ENCODE data around the gene MRTFA.
"Not testable (repeated sequence)": the region's sequence is repeated elsewhere in the genome, so short reads cannot be mapped to it uniquely, and the experiment has no call there.

Gene MRTFA

DNA sequence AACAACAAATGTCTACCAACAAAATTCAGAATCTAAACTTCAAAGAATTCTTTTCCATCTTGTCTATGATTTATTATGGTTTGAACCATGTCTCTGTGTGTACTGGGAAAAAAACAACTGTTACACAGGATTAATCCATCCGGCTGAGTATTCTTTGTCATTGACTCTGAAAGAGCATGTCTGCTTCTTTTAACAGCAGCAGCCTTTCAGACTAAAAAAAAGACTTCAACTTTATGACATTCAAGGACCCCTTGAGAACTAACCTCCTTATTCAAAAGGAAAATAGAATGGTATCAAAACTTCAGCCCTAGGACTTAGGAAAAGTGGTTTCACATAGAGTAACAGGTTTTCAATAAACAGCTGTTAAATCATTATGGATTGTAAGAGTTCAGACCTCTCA, 79.9 kb downstream of the MRTFA start:
- H3K4me1 ChIP-seq (ENCODE audit: control insufficient read depth in 1 of 2, insufficient read depth in 1 of 2, low read depth in 1 of 2, low read length in 1 of 2) = no peaks in the 10 kb centered on the region
- no peak overlapping the region for H3K4me3 ChIP-seq (ENCODE audit: low read depth in 1 of 2, low read length in 1 of 2)
- TF ChIP-seq, protein P1, sequence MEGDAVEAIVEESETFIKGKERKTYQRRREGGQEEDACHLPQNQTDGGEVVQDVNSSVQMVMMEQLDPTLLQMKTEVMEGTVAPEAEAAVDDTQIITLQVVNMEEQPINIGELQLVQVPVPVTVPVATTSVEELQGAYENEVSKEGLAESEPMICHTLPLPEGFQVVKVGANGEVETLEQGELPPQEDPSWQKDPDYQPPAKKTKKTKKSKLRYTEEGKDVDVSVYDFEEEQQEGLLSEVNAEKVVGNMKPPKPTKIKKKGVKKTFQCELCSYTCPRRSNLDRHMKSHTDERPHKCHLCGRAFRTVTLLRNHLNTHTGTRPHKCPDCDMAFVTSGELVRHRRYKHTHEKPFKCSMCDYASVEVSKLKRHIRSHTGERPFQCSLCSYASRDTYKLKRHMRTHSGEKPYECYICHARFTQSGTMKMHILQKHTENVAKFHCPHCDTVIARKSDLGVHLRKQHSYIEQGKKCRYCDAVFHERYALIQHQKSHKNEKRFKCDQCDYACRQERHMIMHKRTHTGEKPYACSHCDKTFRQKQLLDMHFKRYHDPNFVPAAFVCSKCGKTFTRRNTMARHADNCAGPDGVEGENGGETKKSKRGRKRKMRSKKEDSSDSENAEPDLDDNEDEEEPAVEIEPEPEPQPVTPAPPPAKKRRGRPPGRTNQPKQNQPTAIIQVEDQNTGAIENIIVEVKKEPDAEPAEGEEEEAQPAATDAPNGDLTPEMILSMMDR (IDR thresholded peaks at IDR 0.05) = no peak
- no peaks in the 10 kb centered on the region for H3K27me3 ChIP-seq
- H3K36me3 ChIP-seq = peaks cover 7% of the 10 kb centered on the region
- H3K9me3 ChIP-seq = no peaks in the 10 kb centered on the region
- no peak overlapping the region for H3K27ac ChIP-seq

DNA sequence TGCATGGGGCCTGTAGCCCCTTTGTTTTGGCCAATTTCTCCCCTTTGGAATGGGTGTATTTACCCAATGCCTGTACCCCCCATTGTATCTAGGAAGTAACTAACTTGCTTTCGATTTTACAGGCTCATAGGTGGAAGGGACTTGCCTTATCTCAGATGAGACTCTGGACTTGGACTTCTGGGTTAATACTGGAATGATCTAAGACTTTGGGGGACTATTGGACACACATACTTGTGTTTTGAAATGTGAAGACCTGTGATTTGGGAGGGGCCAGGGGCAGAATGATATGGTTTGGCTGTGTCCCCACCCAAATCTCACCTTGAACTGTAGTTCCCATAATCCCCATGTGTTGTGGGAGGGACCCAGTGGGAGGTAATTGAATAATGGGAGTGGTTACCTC, 82.5 kb downstream of the MRTFA start:
- H3K36me3 ChIP-seq = peaks cover 17% of the 10 kb centered on the region
- not testable (repeated sequence) for H3K4me1 ChIP-seq (ENCODE audit: control insufficient read depth in 1 of 2, insufficient read depth in 1 of 2, low read depth in 1 of 2, low read length in 1 of 2); H3K27ac ChIP-seq; H3K9me3 ChIP-seq; H3K4me3 ChIP-seq (ENCODE audit: low read depth in 1 of 2, low read length in 1 of 2); H3K27me3 ChIP-seq

DNA sequence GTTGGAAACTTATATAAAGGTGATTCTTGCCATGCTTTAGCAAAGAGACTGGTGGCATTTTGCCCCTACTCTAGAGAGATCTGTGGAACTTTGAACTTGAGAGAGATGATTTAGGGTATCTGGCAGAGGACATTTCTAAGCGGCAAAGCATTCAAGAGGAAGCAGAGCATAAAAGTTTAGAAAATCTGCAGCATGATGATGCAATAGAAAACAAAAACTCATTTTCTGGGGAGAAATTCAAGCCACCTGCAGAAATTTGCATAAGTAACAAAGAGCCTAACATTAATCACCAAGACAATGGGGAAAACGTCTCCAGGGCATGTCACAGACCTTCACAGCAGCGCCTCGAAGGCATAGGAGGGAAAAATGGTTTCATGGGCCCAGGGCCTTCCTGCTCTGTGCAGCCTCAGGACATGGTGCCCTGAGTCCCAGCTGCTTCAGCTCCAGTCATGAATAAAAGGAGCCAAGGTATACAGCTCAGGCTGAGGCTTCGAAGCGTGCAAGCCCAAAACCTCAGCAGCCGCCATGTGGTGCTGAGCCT, 83.4 kb downstream of the MRTFA start:
- TF ChIP-seq, protein P1 (IDR thresholded peaks at IDR 0.05) = no peak

DNA sequence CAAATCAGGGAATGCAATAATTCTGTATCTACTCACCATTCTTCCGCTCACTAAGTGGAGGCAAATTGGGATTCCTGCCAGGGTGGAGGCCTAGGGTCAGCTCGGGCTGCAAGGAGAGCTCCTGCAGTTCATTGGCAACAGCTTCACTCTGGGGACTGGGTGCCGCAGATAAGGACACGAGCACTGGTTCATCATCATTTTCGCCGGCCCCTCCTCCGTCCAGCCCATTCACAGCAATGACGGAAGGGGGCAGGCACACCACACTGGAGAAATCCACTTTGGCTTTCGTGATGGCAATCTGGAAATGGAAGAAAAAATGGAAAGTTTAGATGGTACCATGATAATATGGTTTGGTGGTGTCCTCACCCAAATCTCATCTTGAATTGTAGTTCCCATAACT, 84.4 kb downstream of the MRTFA start:
- H3K9me3 ChIP-seq = no peaks in the 10 kb centered on the region
- H3K27me3 ChIP-seq = no peaks in the 10 kb centered on the region
- H3K4me3 ChIP-seq (ENCODE audit: low read depth in 1 of 2, low read length in 1 of 2) = no peak overlapping the region
- H3K36me3 ChIP-seq = peaks cover 24% of the 10 kb centered on the region
- TF ChIP-seq, protein P1 (IDR thresholded peaks at IDR 0.05) = no peak
- no peak overlapping the region for H3K27ac ChIP-seq
- H3K4me1 ChIP-seq (ENCODE audit: control insufficient read depth in 1 of 2, insufficient read depth in 1 of 2, low read depth in 1 of 2, low read length in 1 of 2) = no peaks in the 10 kb centered on the region

More for the DNA sequence above, 83.4 kb downstream of the MRTFA start:
- H3K27me3 ChIP-seq = no peaks in the 10 kb centered on the region
- no peak overlapping the region for H3K27ac ChIP-seq
- peaks cover 24% of the 10 kb centered on the region for H3K36me3 ChIP-seq
- H3K4me1 ChIP-seq (ENCODE audit: control insufficient read depth in 1 of 2, insufficient read depth in 1 of 2, low read depth in 1 of 2, low read length in 1 of 2) = no peaks in the 10 kb centered on the region
- no peaks in the 10 kb centered on the region for H3K9me3 ChIP-seq
- H3K4me3 ChIP-seq (ENCODE audit: low read depth in 1 of 2, low read length in 1 of 2) = no peak overlapping the region

DNA sequence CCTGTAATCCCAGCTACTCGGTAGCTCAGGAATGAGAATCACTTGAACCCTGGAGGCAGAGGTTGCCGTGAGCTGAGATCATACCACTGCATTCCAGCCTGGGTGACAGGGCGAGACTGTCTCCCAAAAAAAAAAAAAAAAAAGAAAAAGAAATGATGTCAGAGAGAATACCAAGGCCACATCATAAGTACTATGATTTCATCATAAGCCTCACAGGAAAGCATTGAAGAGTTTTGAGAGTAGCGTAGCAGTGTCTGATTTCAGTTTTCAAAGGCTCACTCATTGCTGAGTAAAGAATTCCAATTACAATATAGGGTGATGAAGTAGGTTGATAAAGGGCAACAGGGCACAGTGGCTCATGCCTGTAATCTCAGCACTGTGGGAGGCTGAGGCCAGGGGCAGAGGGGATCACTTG, 88.8 kb downstream of the MRTFA start:
- H3K9me3 ChIP-seq = no peaks in the 10 kb centered on the region
- no peak overlapping the region for H3K4me3 ChIP-seq (ENCODE audit: low read depth in 1 of 2, low read length in 1 of 2)
- H3K27me3 ChIP-seq = no peaks in the 10 kb centered on the region
- no peak overlapping the region for H3K27ac ChIP-seq
- no peaks in the 10 kb centered on the region for H3K4me1 ChIP-seq (ENCODE audit: control insufficient read depth in 1 of 2, insufficient read depth in 1 of 2, low read depth in 1 of 2, low read length in 1 of 2)
- TF ChIP-seq, protein P1 (IDR thresholded peaks at IDR 0.05) = no peak
- peaks cover 38% of the 10 kb centered on the region for H3K36me3 ChIP-seq

DNA sequence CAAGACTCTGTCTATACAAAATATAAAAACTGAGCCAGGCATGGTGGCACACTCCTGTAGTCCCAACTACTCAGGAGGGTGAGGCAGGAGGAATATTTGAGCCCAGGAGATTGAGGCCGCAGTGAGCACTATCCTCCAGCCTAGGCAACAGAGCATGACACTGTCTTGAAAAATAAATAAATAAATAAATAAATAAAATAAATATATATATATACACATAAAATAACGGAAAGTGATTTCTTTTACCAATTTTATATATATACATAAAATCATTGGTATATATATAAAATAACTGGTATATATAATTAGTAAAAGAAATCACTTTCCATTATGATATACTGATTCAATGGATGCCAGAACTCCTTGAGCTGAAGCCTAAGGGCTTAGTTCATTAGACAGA, 91.8 kb downstream of the MRTFA start:
- no peak overlapping the region for H3K27ac ChIP-seq
- no peak overlapping the region for H3K4me3 ChIP-seq (ENCODE audit: low read depth in 1 of 2, low read length in 1 of 2)
- H3K4me1 ChIP-seq (ENCODE audit: control insufficient read depth in 1 of 2, insufficient read depth in 1 of 2, low read depth in 1 of 2, low read length in 1 of 2) = peaks cover 0 to 6% of the 10 kb centered on the region in 2 experiments
- H3K36me3 ChIP-seq = peaks cover 22% of the 10 kb centered on the region
- H3K27me3 ChIP-seq = no peaks in the 10 kb centered on the region
- no peaks in the 10 kb centered on the region for H3K9me3 ChIP-seq
- TF ChIP-seq, protein P1 (IDR thresholded peaks at IDR 0.05) = no peak
